Glomerular visceral epithelial cell (primary cell): Measurements from ENCODE around the gene ZMYND8.
A peak's percentile ranks its signal among the peaks of the same experiment; 100 is the strongest.
"Not testable (repeated sequence)": the region's sequence is repeated elsewhere in the genome, so short reads cannot be mapped to it uniquely, and the experiment has no call there.

Experiments used
- DNase-seq: peaks from one replicate; pipeline ENCODE4 v3.0.0-alpha.2; 2016; ENCODE audit errors: extremely low spot score

Gene ZMYND8

GRCh38 chr20:47356526-47357295 lies at the start of gene ZMYND8:
ZMYND8 (minus strand) TSS chr20:47356699; CDS start chr20:47356670, 29 bp downstream.
- peak; percentile 97 for DNase-seq

- no peak for DNase-seq
These were observed 49.4 kb upstream of the ZMYND8 start for GRCh38 chr20:47405775-47406325.

- no peak for DNase-seq
These were observed 44.2 kb upstream of the ZMYND8 start for GRCh38 chr20:47400685-47401084.

DNA sequence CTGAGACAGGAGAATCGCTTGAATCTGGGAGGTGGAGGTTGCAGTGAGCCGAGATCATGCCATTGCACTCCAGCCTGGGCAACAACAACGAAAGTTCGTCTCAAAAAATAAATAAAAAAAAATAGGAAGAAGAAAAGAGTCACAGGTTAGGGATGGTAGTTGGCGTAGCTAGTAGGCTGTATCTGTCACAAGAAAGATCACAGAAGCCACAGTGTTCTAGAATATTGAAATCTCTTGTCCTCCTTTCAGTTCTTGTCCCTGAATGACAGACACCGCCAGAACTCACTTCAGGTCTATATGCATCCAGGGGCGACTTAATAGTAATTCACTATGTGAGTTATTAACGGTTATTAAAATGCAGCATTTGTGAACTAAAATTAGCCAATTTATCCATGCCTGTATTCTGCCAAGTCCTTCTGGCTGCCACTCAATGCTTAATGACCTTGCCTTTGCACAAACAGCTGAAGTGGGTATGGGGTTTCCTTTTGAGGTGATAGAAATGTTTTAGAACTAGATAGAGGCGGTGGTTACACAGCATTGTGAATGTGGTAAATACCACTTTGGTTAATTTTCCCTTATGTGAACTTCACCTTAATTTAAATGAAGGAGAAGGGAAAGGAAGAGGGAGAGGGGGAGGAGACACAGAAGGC lies 41.3 kb upstream of the ZMYND8 start:
- DNase-seq, result no peak

DNA sequence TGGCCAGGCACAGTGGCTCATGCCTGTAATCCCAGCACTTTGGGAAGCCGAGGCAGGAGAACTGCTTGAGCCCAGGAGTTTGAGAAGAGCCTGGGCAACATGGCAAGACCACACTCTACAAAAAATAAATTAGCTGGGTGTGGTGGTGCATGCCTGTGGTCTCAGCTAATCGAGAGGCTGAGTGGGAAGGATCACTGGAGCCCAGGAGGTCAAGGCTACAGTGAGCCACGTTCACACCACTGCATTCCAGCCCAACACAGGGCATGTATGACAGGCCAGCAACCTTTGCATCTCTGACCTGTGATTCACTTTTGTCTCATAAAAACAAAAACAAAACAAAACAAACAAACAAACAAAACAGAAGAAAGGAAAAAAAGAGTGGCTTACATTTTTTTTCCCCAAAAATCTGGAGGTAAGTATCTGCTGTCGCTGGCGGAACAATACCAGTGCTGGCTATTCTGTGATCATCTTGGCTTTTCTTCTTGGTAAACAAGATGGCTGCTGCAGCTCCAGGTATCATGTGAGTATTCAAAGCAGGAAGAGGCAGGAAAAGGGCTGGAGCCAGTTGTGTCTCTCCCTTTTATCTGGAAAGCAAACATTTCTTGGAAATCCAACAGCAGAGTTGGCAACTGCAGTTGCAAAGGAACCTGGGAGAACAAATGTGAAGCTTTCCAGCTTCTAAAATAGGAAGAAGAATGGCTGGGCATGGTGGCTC lies 40.4 kb upstream of the ZMYND8 start:
- peak; percentile 23 for DNase-seq

DNA sequence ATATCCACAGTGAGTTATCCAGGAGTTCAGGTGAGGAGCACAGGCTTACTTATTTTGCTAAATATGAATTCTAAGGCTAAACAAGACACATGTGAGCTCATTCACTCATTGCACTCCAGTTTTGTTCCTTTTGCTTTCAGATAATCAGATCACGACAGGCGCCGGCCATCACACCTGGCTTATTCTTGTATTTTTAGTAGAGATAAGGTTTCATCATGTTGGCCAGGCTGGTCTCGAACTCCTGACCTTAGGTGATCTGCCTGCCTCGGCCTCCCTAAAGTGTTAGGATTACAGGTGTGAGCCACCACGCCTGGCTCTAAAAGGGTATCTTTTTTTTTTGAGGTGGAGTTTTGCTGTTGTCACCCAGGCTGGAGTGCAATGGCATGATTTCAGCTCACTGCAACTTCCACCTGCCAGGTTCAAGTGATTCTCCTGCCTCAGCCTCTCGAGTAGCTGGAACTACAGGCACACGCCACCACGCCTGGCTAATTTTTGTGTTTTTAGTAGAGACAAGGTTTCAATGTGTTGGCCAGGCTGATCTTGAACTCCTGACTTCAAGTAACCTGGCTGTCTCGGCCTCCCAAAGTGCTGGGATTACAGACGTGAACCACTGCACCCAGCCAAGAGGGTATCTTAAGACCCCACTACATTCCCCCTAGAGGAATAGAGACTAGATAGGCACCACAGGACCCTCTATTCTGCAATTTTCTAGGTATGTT lies 37.5 kb upstream of the ZMYND8 start:
- not testable (repeated sequence) for DNase-seq

GRCh38 chr20:47392721-47393073 lies 36.2 kb upstream of the ZMYND8 start:
- DNase-seq, result no peak

DNA sequence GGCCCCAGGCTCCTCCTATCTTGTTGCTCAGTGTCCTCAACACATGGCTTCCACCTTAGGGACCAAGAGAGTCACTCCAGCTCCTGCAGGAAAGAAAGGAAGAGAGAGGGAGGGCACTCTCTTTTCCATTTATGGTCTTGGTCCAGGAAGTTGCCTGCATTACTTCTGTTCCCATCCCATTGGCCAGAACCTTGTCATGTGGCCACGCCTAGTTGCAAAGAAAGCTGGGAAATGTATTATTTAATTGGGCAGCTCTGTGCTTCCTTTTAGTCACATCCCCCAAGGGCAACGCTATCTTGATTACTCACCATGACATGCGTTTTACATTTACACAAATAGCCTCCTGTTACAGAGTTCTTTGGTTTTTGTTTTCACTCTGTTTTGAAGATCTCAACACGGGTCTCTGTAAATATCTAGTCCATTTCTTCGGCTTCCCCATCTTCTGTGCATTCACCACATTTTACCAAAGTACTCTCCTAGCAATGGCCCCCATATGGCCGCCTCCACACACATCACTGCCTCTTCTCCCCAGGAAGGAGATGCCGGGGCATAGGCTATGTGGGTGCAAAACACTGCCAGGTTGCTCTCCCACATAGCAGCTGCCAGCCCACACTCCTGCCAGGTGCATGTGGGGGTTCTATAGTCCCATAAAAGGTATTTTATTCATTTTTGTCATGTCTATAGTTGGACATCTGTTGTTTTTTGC lies 35.7 kb upstream of the ZMYND8 start:
- DNase-seq, result peak; percentile 46

- DNase-seq, result no peak
These were observed 34.9 kb upstream of the ZMYND8 start for GRCh38 chr20:47391276-47392010.

- no peak for DNase-seq
These were observed 33.4 kb upstream of the ZMYND8 start for GRCh38 chr20:47389867-47390347.

DNA sequence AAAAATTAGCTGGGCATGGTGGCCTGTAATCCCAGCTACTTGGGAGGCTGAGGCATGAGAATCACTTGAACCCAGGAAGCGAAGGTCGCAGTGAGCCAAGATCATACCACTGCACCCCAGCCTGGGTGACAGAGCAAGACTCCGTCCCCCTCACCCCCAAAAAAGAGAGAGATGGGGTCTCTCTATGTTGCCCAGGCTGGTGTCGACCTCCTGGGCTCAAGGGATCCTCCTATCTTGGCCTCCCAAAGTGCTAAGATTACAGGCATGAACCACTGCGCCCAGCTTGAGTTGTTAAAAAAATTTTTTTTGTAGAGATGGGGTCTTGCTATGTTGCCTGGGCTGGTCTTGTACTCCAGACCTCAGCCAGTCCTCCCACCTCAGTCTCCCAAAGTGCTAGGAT lies 29.5 kb upstream of the ZMYND8 start:
- DNase-seq, result not testable (repeated sequence)

- no peak for DNase-seq
These were observed 26.4 kb upstream of the ZMYND8 start for GRCh38 chr20:47382746-47383415.

- no peak for DNase-seq
These were observed 24.0 kb upstream of the ZMYND8 start for GRCh38 chr20:47380481-47380880.

DNA sequence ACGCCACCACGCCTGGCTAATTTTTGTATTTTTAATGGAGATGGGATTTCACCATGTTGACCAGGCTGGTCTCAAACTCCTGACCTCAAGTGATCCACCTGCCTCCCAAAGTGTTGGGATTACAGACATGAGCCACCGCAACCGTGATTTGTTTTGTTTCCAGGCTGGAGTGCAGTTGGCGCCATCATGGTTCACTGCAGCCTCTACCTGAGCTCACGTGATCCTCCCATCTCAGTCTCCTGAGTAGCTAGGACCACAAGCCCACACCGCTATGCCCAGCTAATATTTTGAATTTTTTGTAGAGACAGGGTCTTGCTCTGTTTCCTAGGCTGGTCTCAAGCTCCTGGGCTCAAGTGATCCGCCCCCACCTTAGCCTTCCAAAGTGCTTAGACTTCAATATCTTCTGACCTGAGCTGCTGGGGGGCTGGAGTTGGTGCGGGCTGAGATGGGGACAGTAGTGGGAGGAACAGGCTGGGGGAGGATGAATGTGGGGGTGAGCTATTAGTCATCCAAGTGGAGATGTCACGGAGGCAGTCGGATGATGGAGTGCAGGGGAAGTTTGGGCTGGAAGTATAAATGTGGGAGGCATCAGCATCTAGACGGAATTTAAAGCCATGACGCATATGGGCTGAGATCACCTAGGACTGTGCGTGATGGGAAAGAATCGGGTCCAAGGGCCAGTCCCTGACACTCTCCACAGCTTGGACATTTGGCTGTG lies 23.1 kb upstream of the ZMYND8 start:
- peak; percentile 49 for DNase-seq

DNA sequence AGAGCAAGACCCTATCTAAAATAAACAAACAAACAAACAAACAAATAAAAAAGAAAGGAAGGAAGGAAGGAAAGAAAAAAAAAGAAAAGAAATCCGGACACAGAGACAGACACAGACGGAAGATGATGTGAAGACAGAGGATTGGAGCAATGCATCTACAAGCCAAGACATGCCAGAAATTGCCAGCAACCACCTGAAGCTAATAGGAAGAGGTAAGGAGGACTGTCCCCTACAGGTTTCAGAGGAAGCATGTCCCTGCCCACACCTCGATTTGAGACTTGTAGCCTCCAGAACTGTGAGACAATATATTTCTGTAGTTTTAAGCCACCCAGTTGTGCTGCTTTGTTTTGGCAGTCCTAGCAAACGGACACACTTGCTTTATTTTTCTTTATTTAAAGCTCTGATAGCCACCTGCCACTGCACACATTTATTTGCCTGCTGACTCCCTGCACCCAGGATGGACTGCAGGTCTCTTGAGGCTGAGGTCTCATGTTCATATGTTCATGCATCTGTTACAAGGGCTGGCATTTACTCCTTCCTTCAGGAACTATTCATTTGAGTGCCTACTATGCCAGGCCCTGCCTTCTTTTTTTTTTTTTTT lies 20.7 kb upstream of the ZMYND8 start:
- DNase-seq, result no peak

- DNase-seq, result not testable (repeated sequence)
These were observed 19.7 kb upstream of the ZMYND8 start for GRCh38 chr20:47376096-47376643.

DNA sequence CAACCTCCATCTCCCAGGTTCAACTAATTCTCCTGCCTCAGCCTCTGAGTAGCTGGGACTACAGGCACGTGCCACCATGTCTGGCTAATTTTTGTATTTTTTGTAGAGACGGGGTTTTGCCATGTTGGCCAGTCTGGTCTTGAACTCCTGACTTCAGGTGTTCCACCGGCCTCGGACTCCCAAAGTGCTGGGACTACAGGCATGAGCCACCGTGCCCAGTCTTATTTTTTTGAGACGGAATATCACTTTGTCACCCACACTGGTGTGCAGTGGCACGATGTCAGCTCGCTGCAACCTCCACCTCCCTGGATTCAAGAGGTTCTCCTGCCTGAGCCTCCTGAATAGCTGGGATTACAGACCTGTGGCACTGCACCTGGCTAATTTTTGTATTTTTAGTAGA lies 17.6 kb upstream of the ZMYND8 start:
- not testable (repeated sequence) for DNase-seq

DNA sequence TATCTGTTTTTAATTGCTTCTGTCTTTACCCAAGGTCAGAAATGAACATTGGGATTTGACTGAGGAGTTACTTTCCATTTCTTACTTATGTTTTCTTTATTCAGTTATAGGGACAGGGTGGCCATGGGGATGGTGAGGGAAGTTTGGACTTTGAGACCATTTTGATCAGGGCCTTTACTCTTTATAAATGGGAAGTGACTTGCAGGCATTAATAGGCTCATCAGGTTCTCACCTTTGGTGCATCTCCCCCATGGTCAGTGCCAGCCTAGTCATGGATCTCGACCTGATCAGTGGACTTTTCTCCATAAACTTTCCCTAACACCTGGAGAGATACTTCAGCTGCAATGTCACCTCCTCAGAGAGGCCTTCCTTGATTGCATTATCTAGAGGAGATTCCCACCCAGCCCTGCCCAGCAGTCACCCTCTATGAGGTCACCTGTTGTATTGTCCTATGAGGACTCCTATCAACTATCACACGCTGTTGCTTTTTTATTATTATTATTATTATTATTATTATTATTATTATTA lies 16.8 kb upstream of the ZMYND8 start:
- no peak for DNase-seq
